H1 (cell line): ENCODE measurements around the gene RPS6KA2. TPM values are rescaled to one million over a fixed set of nuclear protein-coding genes. Genes with fewer than 3 reads are reported as not detected.

ENCODE experiments used
- GABPA ChIP-seq: IDR thresholded peaks from 2 replicates; pipeline ENCODE4 v1.6.1; 2011; ENCODE audit warnings: mild to moderate bottlenecking, low read length, moderate library complexity, borderline replicate concordance; ENCODE audit not compliant: insufficient read depth
- JUN ChIP-seq: IDR thresholded peaks from 2 replicates; pipeline ENCODE4 v1.6.1; 2011; ENCODE audit warnings: low read depth, mild to moderate bottlenecking, improper control_type of control experiment, low read length
- NRF1 ChIP-seq: IDR thresholded peaks from 2 replicates; pipeline ENCODE4 v1.6.1; 2011; ENCODE audit warnings: mild to moderate bottlenecking, low read depth, low read length, improper control_type of control experiment
- POU5F1 ChIP-seq: IDR thresholded peaks from 2 replicates; pipeline ENCODE4 v1.6.1; 2011; ENCODE audit warnings: low read depth, mild to moderate bottlenecking, low read length, moderate library complexity
- TCF12 ChIP-seq: IDR thresholded peaks from 2 replicates; pipeline ENCODE4 v1.6.1; 2011; ENCODE audit warnings: low read depth, mild to moderate bottlenecking, low read length
- polyA plus RNA-seq, 7 experiments: library from polyadenylated mRNA; depleted of rRNA in 3 of 7; stranded (reverse) in 5 of 7; unstranded in 2 of 7; fragments of >200 nt in 5 of 7; fragments of 200-250 nt in 2 of 7; gene quantifications; 1 replicate in 5 of 7; 2 replicates in 1 of 7; 4 replicates in 1 of 7; pipeline versions ENCODE4 v1.2.1 to v1.2.3, GENCODE V29; 2011 to 2013; ENCODE audit warnings: missing spikeins in 2 of 7, mixed read lengths in 2 of 7
- total RNA-seq: library from RNA; stranded (reverse); fragmentation: NEBNext Ultra II Directional; extraction: Animal tissue kit (Norgen Biotek cat#: 25700); gene quantifications from 2 replicates; pipeline ENCODE4 v1.2.1, GENCODE V29; 2021
- TF ChIP-seq, protein P1 (sequence below): fragments of 300-600 bp; sonication (generic); IDR thresholded peaks from 2 replicates; pipeline ENCODE4 v1.7.1; 2012; ENCODE audit warnings: low read length, moderate library complexity, mild to moderate bottlenecking, inconsistent platforms; ENCODE audit not compliant: insufficient replicate concordance

RPS6KA2 gene
- total and polyA plus RNA-seq, 2 of the 8 experiments (the other 6 are each of a cell fraction or from before 2014, with no cell fraction given): 8.8 to 25.7 TPM

DNA sequence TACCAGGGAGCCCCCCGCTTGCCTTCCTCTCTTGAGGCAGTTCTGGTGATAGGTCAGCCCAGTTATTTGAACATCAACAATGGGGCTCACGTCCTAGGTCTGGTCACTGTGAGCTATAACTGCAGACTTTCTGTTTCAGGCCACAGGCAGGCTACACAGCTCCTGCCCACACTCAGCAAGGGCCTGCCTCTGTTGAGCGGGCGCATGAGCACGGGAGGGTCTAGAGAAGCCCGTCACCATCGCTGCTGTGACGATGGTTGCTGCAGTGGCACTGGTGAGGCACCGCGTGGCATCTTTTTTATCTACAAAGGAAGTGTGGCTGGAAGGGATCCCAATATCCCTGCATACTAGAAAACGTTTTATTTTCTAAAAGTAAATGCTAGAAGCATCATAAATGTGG lies 118.3 kb downstream of the RPS6KA2 start (continued):
- TF ChIP-seq, protein P1, sequence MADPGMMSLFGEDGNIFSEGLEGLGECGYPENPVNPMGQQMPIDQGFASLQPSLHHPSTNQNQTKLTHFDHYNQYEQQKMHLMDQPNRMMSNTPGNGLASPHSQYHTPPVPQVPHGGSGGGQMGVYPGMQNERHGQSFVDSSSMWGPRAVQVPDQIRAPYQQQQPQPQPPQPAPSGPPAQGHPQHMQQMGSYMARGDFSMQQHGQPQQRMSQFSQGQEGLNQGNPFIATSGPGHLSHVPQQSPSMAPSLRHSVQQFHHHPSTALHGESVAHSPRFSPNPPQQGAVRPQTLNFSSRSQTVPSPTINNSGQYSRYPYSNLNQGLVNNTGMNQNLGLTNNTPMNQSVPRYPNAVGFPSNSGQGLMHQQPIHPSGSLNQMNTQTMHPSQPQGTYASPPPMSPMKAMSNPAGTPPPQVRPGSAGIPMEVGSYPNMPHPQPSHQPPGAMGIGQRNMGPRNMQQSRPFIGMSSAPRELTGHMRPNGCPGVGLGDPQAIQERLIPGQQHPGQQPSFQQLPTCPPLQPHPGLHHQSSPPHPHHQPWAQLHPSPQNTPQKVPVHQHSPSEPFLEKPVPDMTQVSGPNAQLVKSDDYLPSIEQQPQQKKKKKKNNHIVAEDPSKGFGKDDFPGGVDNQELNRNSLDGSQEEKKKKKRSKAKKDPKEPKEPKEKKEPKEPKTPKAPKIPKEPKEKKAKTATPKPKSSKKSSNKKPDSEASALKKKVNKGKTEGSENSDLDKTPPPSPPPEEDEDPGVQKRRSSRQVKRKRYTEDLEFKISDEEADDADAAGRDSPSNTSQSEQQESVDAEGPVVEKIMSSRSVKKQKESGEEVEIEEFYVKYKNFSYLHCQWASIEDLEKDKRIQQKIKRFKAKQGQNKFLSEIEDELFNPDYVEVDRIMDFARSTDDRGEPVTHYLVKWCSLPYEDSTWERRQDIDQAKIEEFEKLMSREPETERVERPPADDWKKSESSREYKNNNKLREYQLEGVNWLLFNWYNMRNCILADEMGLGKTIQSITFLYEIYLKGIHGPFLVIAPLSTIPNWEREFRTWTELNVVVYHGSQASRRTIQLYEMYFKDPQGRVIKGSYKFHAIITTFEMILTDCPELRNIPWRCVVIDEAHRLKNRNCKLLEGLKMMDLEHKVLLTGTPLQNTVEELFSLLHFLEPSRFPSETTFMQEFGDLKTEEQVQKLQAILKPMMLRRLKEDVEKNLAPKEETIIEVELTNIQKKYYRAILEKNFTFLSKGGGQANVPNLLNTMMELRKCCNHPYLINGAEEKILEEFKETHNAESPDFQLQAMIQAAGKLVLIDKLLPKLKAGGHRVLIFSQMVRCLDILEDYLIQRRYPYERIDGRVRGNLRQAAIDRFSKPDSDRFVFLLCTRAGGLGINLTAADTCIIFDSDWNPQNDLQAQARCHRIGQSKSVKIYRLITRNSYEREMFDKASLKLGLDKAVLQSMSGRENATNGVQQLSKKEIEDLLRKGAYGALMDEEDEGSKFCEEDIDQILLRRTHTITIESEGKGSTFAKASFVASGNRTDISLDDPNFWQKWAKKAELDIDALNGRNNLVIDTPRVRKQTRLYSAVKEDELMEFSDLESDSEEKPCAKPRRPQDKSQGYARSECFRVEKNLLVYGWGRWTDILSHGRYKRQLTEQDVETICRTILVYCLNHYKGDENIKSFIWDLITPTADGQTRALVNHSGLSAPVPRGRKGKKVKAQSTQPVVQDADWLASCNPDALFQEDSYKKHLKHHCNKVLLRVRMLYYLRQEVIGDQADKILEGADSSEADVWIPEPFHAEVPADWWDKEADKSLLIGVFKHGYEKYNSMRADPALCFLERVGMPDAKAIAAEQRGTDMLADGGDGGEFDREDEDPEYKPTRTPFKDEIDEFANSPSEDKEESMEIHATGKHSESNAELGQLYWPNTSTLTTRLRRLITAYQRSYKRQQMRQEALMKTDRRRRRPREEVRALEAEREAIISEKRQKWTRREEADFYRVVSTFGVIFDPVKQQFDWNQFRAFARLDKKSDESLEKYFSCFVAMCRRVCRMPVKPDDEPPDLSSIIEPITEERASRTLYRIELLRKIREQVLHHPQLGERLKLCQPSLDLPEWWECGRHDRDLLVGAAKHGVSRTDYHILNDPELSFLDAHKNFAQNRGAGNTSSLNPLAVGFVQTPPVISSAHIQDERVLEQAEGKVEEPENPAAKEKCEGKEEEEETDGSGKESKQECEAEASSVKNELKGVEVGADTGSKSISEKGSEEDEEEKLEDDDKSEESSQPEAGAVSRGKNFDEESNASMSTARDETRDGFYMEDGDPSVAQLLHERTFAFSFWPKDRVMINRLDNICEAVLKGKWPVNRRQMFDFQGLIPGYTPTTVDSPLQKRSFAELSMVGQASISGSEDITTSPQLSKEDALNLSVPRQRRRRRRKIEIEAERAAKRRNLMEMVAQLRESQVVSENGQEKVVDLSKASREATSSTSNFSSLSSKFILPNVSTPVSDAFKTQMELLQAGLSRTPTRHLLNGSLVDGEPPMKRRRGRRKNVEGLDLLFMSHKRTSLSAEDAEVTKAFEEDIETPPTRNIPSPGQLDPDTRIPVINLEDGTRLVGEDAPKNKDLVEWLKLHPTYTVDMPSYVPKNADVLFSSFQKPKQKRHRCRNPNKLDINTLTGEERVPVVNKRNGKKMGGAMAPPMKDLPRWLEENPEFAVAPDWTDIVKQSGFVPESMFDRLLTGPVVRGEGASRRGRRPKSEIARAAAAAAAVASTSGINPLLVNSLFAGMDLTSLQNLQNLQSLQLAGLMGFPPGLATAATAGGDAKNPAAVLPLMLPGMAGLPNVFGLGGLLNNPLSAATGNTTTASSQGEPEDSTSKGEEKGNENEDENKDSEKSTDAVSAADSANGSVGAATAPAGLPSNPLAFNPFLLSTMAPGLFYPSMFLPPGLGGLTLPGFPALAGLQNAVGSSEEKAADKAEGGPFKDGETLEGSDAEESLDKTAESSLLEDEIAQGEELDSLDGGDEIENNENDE: no peak
- TF ChIP-seq GABPA (no peak), NRF1 (no peak), JUN (no peak), POU5F1 (no peak), TCF12 (no peak)
